H1 (cell line): Measurements from ENCODE around the gene JDP2.

Experiments used
- SIRT6 ChIP-seq: IDR thresholded peaks from one replicate; pipeline ENCODE4 v1.7.1; 2012; ENCODE audit warnings: low read length, inconsistent platforms
- TF ChIP-seq, protein P1 (sequence below), 3 experiments: IDR thresholded peaks; 1 replicate in 2 of 3; 2 replicates in 1 of 3; pipeline versions ENCODE4 v1.5.1 to v1.6.1; 2011; ENCODE audit warnings: low read length in 3 of 3, mild to moderate bottlenecking in 3 of 3, inconsistent platforms in 2 of 3, low read depth in 1 of 3, moderate library complexity in 1 of 3; ENCODE audit not compliant: insufficient read depth in 1 of 3; ENCODE audit errors: control extremely low read depth in 1 of 3

DNA sequence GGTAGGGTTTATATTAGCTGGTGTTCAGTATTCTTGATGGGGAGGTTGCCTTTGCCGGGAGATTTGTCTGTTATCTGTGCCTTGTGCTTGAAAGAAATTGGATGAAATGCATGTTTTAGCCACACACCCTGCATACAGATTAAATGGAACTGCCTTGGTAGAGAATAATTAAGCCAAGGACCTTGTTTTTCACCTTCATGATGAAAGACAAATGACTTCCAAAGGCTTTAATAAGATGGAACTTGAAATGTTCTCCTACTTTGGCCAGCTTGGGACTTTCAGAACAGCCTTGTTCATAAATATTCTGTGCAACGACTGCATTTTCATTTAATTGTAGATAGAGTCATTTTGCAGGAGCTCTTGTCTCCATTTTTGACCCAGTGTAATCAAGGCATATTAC, 21.2 kb downstream of the JDP2 start:
- no peak for TF ChIP-seq SIRT6
- TF ChIP-seq, protein P1, sequence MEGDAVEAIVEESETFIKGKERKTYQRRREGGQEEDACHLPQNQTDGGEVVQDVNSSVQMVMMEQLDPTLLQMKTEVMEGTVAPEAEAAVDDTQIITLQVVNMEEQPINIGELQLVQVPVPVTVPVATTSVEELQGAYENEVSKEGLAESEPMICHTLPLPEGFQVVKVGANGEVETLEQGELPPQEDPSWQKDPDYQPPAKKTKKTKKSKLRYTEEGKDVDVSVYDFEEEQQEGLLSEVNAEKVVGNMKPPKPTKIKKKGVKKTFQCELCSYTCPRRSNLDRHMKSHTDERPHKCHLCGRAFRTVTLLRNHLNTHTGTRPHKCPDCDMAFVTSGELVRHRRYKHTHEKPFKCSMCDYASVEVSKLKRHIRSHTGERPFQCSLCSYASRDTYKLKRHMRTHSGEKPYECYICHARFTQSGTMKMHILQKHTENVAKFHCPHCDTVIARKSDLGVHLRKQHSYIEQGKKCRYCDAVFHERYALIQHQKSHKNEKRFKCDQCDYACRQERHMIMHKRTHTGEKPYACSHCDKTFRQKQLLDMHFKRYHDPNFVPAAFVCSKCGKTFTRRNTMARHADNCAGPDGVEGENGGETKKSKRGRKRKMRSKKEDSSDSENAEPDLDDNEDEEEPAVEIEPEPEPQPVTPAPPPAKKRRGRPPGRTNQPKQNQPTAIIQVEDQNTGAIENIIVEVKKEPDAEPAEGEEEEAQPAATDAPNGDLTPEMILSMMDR (IDR thresholded peaks at IDR 0.05; ENCODE audit: control extremely low read depth in 1 of 3, insufficient read depth in 1 of 3, low read depth in 1 of 3, low read length in 3 of 3) = no peak
